Left kidney (tissue), 8 donors: ENCODE measurements around the gene CNMD. TPM values are rescaled to one million over a fixed set of nuclear protein-coding genes. Genes with fewer than 3 reads are reported as not detected.
A peak's percentile ranks its signal among the peaks of the same experiment; 100 is the strongest.

Experiments
- DNase-seq: peaks from one replicate; pipeline ENCODE4 v3.0.0-alpha.2; 2013
- long read RNA-seq, 8 donors: transcript quantifications; one replicate each; lab custom pipeline, GENCODE V29; 2026
- polyA plus RNA-seq: library from polyadenylated mRNA; unstranded; fragments of 120-200 nt; gene quantifications from one replicate; pipeline ENCODE4 v1.2.1, GENCODE V29; 2013; ENCODE audit not compliant: insufficient read length

CNMD gene
- 1.4 TPM for polyA plus RNA-seq
- long read RNA-seq, donor 1 = 0 reads
- long read RNA-seq, donor 2, partial matches to known transcripts = 0 of 1 reads
- long read RNA-seq, donor 2, other reads (novel, unspliced or antisense) = 0 of 1 reads
- long read RNA-seq, donor 3 = 0 reads
- long read RNA-seq, donor 4 = 0 reads
- long read RNA-seq, donor 5 = 0 reads
- long read RNA-seq, donor 6 = 0 reads
- long read RNA-seq, donor 7 = 0 reads
- long read RNA-seq, donor 8 = 0 reads

DNA sequence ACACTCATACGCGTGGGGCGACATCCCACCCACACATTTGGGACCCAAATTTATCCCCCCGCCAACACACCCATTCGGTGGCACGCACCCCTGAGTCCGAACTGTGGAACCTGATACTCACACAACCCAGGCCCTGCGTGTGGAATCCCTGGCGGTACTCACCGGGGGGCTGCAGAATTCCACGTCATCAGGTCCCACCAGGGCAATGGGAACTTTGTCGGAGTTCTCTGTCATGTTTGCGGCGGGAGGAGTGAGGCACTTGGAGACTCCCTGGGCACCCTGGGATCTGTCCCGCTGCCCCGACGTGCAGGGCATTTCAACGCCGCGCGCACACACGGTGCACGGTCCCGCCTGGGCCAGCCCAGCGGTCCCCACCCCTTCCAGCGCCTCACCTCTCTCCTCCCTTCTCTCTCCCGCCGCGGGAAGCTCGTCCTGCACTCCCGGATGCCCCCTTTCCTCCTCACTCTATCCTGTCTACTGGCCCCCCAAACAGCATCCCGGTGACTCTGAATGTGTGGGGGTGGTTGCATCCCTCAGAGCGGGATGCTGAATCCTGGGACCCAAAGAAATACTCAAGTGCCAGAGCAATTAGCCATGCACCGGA lies at the start of gene CNMD:
TSS of gene CNMD (minus strand) at position 353 of the 604 bp plus-strand sequence. CDS start at position 234, 119 bp downstream.
- no peak for DNase-seq

DNA sequence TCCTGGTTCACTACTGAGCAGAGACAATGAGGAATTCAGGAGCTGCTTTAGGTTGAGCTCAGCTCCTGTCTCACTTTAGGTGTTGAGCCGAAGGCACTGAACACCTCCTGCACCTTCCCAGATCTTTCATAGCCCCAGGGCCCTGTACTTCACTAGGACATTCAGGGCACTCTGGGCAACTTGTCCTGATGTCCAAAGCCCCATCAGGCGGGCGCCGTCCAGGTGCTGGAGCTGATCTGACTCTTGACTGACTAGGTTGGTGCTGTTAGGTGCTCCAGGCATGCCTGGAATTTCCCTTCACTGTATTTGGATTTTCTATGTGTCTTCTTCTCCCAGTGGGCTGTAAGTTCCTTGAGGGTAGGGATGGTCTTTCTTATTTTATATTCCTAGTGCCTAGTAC lies 48.4 kb upstream of the CNMD start:
- no peak for DNase-seq

- no peak for DNase-seq
Observed at GRCh38 chr13:52787235-52787634, 47.6 kb upstream of the CNMD start.

DNA sequence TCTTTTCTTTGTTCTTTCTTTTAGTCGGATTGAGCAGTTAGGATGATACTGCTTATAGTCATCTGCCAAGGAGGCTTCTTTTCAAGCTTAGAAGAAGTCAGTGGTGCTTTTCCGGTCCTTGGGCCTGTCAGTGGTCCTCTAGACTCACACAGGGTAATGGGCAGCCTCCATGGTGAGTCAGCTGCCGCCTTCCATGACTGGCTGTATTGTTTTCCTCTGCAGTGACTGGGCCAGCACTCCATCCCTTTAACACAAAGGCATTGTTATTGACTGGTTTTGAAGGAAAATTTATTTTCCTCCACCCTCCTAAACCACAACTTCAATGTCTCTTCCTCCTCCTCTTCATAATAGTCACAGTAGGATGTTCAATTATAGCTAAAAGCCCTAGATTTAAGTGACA lies 47.1 kb upstream of the CNMD start:
- DNase-seq = no peak

DNA sequence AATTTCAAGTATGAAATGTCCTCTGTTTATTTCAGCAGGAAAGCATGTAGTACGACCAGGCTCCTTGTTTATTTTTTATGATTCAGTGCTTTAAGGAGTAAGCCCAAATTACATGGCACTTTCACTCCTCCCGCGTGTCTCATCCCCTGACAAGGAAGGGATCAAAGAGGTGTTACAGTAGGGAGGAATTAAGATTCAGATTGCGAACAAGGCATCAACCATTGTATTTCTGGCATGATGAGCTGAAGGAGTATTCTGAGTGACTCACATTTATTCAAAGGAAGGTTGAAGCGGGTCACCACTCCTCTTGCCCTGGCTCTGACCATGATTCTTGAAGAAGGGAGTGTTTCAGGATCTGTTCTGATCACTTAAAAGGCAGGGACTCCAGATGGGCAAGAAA lies 46.1 kb upstream of the CNMD start:
- DNase-seq = no peak

- DNase-seq = no peak
Observed at GRCh38 chr13:52784591-52785340, 45.1 kb upstream of the CNMD start.

DNA sequence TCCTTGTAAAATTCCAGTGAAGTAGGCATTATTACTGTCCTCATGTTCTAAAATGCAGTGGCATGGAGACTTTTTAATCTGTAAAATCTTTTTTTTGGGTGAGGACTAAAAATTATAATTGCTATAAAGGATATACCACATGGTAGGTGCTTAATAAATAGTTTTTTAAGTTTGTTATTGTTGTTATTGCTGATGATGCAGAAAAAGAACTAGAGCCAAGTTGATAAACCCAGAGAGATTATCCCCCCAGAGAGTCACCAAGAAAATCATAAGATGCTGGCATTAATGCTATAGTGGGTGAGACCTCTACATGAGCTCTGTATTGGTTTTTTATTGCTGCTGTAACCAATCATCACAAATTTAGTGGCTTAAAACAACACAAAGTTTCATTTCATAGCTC lies 44.3 kb upstream of the CNMD start:
- no peak for DNase-seq

GRCh38 chr13:52782471-52783448 lies 43.1 kb upstream of the CNMD start:
- peak; percentile 29 for DNase-seq

- no peak for DNase-seq
Observed at GRCh38 chr13:52780611-52781010, 41.0 kb upstream of the CNMD start.

GRCh38 chr13:52780092-52780491 lies 40.5 kb upstream of the CNMD start:
- DNase-seq = no peak

GRCh38 chr13:52779103-52779502 lies 39.5 kb upstream of the CNMD start:
- DNase-seq = no peak

- DNase-seq = no peak
Observed at GRCh38 chr13:52776726-52777125, 37.1 kb upstream of the CNMD start.

DNA sequence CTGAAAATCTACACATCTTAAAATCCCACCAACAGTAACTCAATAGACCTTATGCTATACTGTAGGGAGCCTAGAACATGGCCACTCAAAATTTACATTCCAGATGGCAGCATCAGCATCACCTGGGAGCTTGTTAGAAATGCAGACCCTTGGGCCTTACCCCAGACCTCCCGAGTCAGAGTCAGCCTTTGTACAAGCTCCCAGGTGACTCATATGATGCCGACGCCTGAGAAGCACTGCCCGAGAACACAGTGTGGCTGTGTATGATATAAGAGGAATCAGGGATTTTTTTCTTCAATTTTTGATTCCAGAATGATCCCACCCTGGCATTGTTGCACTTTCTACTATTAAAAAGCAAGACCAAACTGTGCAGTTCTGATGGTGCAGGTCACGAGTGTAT lies 35.9 kb upstream of the CNMD start:
- no peak for DNase-seq

DNA sequence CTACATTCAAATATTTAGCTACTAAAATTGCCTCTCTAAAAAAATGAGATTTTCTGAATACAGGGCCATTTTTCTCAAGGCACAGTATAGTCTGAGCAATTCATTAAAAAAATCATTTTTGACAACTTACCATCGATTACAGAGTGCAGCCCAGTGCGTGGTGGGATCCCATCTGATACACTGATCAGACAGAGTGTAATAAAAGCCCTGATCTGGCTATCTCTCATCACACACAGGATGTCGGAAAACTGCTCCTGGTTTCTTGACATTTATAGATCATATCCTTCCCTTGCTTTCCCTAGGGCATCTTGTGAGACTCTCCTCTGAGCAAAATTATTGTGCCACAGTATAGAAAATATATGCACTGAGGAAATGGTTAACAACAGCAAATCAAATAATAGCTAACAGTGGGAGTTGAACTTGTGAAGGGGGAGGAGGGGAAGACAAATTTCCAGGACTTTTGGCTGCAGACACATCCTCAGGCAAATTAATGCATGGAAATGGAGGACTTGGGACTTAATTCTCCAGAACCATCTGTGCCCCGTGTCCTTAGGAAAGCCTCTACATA lies 28.4 kb upstream of the CNMD start:
- no peak for DNase-seq

GRCh38 chr13:52765611-52766390 lies 26.2 kb upstream of the CNMD start:
- no peak for DNase-seq

- DNase-seq = no peak
Observed at GRCh38 chr13:52760077-52760476, 20.5 kb upstream of the CNMD start.

DNA sequence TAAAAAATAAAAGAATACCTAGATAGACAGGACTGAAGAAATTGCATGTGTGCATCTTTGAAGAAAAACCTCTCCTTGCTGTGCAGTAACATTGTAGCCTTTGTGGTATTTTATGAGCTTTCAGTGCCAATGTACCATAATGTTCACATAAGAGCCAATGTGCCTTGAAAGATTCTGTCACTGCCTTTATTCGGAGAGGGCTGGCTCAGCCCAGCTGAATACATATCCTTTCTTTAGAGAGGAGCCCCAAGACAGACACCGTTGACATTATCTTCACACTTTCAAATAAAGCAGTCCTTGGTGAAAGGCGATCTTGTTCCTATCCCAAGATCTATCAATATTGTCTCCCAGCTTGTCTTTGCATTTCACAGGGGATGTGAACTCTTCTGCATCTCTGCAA lies 18.5 kb upstream of the CNMD start:
- no peak for DNase-seq

GRCh38 chr13:52751196-52751595 lies 11.6 kb upstream of the CNMD start:
- no peak for DNase-seq

DNA sequence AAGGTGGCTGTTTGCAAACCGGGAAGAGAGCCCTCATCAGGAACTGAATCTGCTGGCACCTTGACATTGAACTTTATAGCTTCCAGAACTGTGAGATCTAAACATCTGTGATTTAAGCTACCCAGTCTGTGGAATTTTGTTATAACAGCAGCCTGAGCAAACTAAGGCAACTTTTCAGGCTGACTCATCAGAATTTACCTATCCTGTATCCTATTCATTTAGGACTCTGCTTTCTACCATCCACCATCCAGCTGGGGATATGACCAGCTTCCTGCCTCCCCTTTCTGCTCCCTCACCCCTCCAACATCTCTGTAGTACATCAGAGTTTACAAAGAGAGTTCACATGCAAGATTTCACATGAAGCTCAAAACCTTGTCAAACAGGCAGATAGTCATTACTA lies 11.1 kb upstream of the CNMD start:
- DNase-seq = no peak

DNA sequence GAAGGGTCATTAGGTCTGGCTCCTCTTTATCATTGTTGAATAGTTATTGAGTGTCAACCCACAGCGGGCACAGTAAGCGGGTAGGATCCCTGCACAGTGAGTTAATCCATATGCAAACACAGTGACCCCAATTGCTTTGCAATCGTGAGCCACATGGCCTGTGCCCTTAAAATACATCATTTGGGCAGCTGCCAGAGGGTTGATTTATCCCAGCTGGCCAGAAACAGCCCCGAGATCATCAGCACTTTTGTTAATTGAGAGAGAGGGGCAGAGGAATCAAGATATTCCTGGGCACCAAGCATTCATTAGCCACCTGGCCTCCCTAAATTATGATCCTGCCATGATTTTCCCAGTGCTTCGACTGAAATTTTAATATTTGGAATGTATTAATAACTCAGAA lies 9.8 kb upstream of the CNMD start:
- no peak for DNase-seq

DNA sequence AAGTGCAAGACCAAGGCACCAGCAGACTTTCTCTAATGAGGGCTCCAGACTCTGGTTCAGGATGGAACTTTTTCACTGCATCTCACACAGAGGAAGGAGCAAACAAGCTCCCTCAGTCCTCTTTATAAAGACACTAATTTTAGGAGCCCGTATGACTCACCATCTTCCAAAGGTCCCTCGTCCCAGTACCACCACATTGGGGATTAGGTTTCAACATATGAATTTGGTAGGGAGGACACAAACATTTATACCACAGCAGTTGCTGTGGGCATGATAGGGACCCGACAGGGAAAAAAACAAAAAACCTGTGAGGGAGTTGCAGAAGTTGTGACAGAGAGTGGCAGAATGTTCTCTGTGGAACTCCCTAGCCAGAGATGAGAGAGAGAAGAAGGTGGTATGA lies 6.5 kb upstream of the CNMD start:
- DNase-seq = no peak
